HL-60 (cell line): ENCODE data around the gene PADI4.
"Not testable (repeated sequence)": the region's sequence is repeated elsewhere in the genome, so short reads cannot be mapped to it uniquely, and the experiment has no call there.

Source experiments
- DNase-seq, 2 experiments: peaks; one replicate each; pipeline ENCODE4 v3.0.0-alpha.2; 2010 to 2020; ENCODE audit warnings: low read depth in 1 of 2, low spot score in 1 of 2
- H3K27ac ChIP-seq: fragments of 250-450 bp; sonication (Bioruptor Pico); replicated peaks from 2 replicates; pipeline ENCODE4 v1.5.1; 2020; ENCODE audit warnings: mild to moderate bottlenecking, moderate library complexity
- H3K27me3 ChIP-seq: fragments of 250-450 bp; sonication (Bioruptor Pico); 2 replicates; pipeline ENCODE4 v1.5.1; 2021; ENCODE audit warnings: mild to moderate bottlenecking, moderate library complexity; ENCODE audit not compliant: insufficient read depth, poor library complexity, severe bottlenecking
- H3K4me3 ChIP-seq: replicated peaks from 2 replicates; pipeline ENCODE4 v1.5.1; 2011; ENCODE audit warnings: mild to moderate bottlenecking, control low read depth, low read length; ENCODE audit not compliant: insufficient read depth
- CTCF ChIP-seq: IDR thresholded peaks from one replicate; pipeline ENCODE4 v1.5.1; 2011; ENCODE audit warnings: low read length, control low read depth, inconsistent platforms; ENCODE audit not compliant: insufficient read depth
- GABPA ChIP-seq: IDR thresholded peaks from 2 replicates; pipeline ENCODE4 v1.6.1; 2012; ENCODE audit warnings: low read depth
- POLR2AphosphoS5 ChIP-seq: IDR thresholded peaks from 2 replicates; pipeline ENCODE4 v1.6.1; 2012; ENCODE audit warnings: low read depth
- REST ChIP-seq: IDR thresholded peaks from 2 replicates; pipeline ENCODE4 v1.6.1; 2012; ENCODE audit warnings: low read depth; ENCODE audit not compliant: insufficient replicate concordance
- SPI1 ChIP-seq: IDR thresholded peaks from 2 replicates; pipeline ENCODE4 v1.6.1; 2012; ENCODE audit warnings: low read depth, mild to moderate bottlenecking, borderline replicate concordance

PADI4 gene

GRCh38 chr1:17318262-17318661, 10.3 kb downstream of the PADI4 start:
- TF ChIP-seq CTCF: no peak
- TF ChIP-seq REST: no peak
- TF ChIP-seq POLR2AphosphoS5: no peak
- TF ChIP-seq GABPA: no peak
- no peak for TF ChIP-seq SPI1

GRCh38 chr1:17319561-17320350, 11.8 kb downstream of the PADI4 start:
- TF ChIP-seq SPI1: no peak
- no peak for TF ChIP-seq REST
- TF ChIP-seq CTCF: no peak
- no peak for TF ChIP-seq GABPA
- TF ChIP-seq POLR2AphosphoS5: no peak
- H3K27ac ChIP-seq: no peak overlapping the region
- H3K4me3 ChIP-seq: no peak overlapping the region
- H3K27me3 ChIP-seq: no peaks in the 10 kb centered on the region
- no peak for DNase-seq

More at GRCh38 chr1:17318262-17318661, 10.3 kb downstream of the PADI4 start:
- Histone ChIP-seq H3K27ac (no peak overlapping the region), H3K27me3 (no peaks in the 10 kb centered on the region), H3K4me3 (no peak overlapping the region)
- no peak for DNase-seq

GRCh38 chr1:17321857-17322390, 13.9 kb downstream of the PADI4 start:
- H3K27me3 ChIP-seq, H3K27ac ChIP-seq, DNase-seq, H3K4me3 ChIP-seq: not testable (repeated sequence)

- no peak overlapping the region for H3K4me3 ChIP-seq
- DNase-seq: no peak
- no peak overlapping the region for H3K27ac ChIP-seq
- H3K27me3 ChIP-seq: no peaks in the 10 kb centered on the region
- TF ChIP-seq SPI1: no peak
- no peak for TF ChIP-seq GABPA
- no peak for TF ChIP-seq POLR2AphosphoS5
- TF ChIP-seq CTCF: no peak
- no peak for TF ChIP-seq REST
Measured at GRCh38 chr1:17328855-17329254, 20.9 kb downstream of the PADI4 start.
